Measurements from ENCODE around the gene HOXA10. TPM values are rescaled to one million over a fixed set of nuclear protein-coding genes. Genes with fewer than 3 reads are reported as not detected.

HOXA10 gene
- total and polyA plus RNA-seq, 4 donors = 0.03 to 0.70 (median 0.13) TPM

GRCh38 chr7:27186668-27187474 lies 12.8 kb upstream of the HOXA10 start:
- peaks cover 7 to 28% (median 18%) of the 10 kb centered on the region in 4 donors for H3K4me1 ChIP-seq (ENCODE audit: control insufficient read depth in 4 of 4, insufficient read depth in 4 of 4, low read length in 3 of 4)

More at GRCh38 chr7:27186668-27187474, 12.8 kb upstream of the HOXA10 start:
- H3K27ac ChIP-seq (ENCODE audit: low read depth in 1 of 2, low read length in 2 of 2) = no peak overlapping the region
- peaks cover 0 to 9% (median 0%) of the 10 kb centered on the region in 4 donors for H3K9me3 ChIP-seq (ENCODE audit: control insufficient read depth in 4 of 4, low read length in 3 of 4)
- H3K27me3 ChIP-seq (ENCODE audit: control insufficient read depth in 4 of 4, insufficient read depth in 4 of 4, low read length in 3 of 4) = peaks cover 13 to 47% (median 39%) of the 10 kb centered on the region in 4 donors
- no peak overlapping the region for H3K9ac ChIP-seq (ENCODE audit: low read depth in 1 of 2, low read length in 2 of 2)
- H3K36me3 ChIP-seq (ENCODE audit: control insufficient read depth in 4 of 4, insufficient read depth in 3 of 4, low read depth in 1 of 4, low read length in 3 of 4) = no peaks in the 10 kb centered on the region
- no peak overlapping the region for H3K4me3 ChIP-seq (ENCODE audit: low read depth in 1 of 3, low read length in 3 of 3)
- DNase-seq (ENCODE audit: low spot score) = no peak
- TF ChIP-seq, protein P1, sequence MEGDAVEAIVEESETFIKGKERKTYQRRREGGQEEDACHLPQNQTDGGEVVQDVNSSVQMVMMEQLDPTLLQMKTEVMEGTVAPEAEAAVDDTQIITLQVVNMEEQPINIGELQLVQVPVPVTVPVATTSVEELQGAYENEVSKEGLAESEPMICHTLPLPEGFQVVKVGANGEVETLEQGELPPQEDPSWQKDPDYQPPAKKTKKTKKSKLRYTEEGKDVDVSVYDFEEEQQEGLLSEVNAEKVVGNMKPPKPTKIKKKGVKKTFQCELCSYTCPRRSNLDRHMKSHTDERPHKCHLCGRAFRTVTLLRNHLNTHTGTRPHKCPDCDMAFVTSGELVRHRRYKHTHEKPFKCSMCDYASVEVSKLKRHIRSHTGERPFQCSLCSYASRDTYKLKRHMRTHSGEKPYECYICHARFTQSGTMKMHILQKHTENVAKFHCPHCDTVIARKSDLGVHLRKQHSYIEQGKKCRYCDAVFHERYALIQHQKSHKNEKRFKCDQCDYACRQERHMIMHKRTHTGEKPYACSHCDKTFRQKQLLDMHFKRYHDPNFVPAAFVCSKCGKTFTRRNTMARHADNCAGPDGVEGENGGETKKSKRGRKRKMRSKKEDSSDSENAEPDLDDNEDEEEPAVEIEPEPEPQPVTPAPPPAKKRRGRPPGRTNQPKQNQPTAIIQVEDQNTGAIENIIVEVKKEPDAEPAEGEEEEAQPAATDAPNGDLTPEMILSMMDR (IDR thresholded peaks at IDR 0.05; ENCODE audit: low read depth, low read length, missing input control) = no peak
- TF ChIP-seq JUND (IDR thresholded peaks at IDR 0.05) (no peak), ATF3 (IDR thresholded peaks at IDR 0.05) (no peak), NR2F2 (IDR thresholded peaks at IDR 0.05) (no peak), RXRA (IDR thresholded peaks at IDR 0.05) (no peak), REST (IDR thresholded peaks at IDR 0.05) (no peak), SP1 (IDR thresholded peaks at IDR 0.05) (no peak), EGR1 (IDR thresholded peaks at IDR 0.05; ENCODE audit: low read depth in 2 of 2) (no peak), ZBTB33 (IDR thresholded peaks at IDR 0.05) (no peak), GABPA (IDR thresholded peaks at IDR 0.05 in 1 of 2, conservative IDR thresholded peaks at IDR 0.05 in 1 of 2) (no peak), FOXA1 (IDR thresholded peaks at IDR 0.05) (no peak), MAX (IDR thresholded peaks at IDR 0.05) (no peak)
- WGBS = 20% methylated on average over 4 of the region's 4 CpGs
